Heart left ventricle (tissue), 13 donors: ENCODE measurements around the gene PCDHB10.

ENCODE experiments used
- CTCF ChIP-seq, 12 donors: fragments of 200-600 bp; sonication (generic) in 4 of 12; IDR thresholded peaks; one replicate each; pipeline versions ENCODE4 v1.5.0 to v1.8.0; 2018 to 2022; ENCODE audit warnings: antibody characterized with exemption in 12 of 12, mild to moderate bottlenecking in 5 of 12
- POLR2A ChIP-seq, 2 donors: fragments of 450-650 bp; IDR thresholded peaks; one replicate each; pipeline ENCODE4 v1.6.1; 2017; ENCODE audit warnings: antibody characterized with exemption in 2 of 2, mild to moderate bottlenecking in 2 of 2, moderate library complexity in 2 of 2
- donor health status: ischemic (EF 13 %, LVEDD 7.1; RV severe dilation, severe dysfunction).
- donor health status: DM: no; HTN: yes; CAD: no.
- donor health status: DM: no; HTN: no; CAD: no.
- donor health status: ischemic (EF 25% LVEDD 6.9; RV normal size, moderate dysfunction).
- donor health status: ischemic (EF 25% LVEDD 5.7; RV mildly dilated, moderate dysfunction).
- donor health status: ischemic (EF 35%, LVEDD 5.7; RV mildly dilated, moderate dysfunction).
- donor health status: nonischemic (EF 11% LVEDD 7.7; RV severe dilation, severe dysfunction).
- donor health status: DM: yes; HTN: yes; CAD: no.
- donor health status: PGD.
- donor health status: ischemic (EF 29% LVEDD 5.4; RV normal size, mild dysfunction).
- donor health status: nonischemic (EF 23%, LVEDD 6.1; RV moderate dilation, normal function).

DNA sequence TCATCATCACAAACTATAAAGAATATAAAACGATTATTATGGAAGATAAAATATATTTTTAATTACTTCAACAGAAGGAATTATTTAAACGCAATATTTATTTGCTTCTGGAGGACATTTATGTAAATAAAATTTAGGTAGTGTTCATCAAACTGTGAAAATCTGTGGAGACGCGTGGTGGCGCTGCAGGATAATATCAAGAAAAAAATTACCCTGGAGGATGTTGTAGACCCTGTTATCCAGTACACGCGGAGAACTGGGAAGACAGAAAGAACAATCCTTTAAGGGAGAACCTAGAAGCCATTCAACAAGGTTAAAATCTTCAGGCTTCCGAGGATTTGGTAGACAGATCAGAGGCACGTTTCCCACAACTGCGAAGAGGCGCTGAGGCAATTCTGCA is 16.3 kb downstream of the PCDHB10 start, which contains the start of gene PCDHB12:
- TF ChIP-seq CTCF (IDR thresholded peaks at IDR 0.05) (peak in 10 of 12 donors; percentile 11 to 43 (median 30)), POLR2A (IDR thresholded peaks at IDR 0.05) (no peak)
